H1 (cell line): ENCODE data around the gene NODAL. TPM values are rescaled to one million over a fixed set of nuclear protein-coding genes. Genes with fewer than 3 reads are reported as not detected.

Source experiments
- CTCF ChIA-PET: fragments of 300-600 bp; sonication (Branson Sonifier 250); formaldehyde crosslinking; loops from one replicate; lab custom pipeline; 2021; ENCODE audit not compliant: partially characterized antibody; lab: Charles Lee
- POLR2A ChIA-PET: fragments of 300-600 bp; sonication (Branson Sonifier 250); formaldehyde crosslinking; loops from one replicate; lab custom pipeline; 2021; ENCODE audit warnings: inconsistent platforms; ENCODE audit not compliant: partially characterized antibody; lab: Charles Lee
- DNase-seq, 2 experiments: peaks; one replicate each; pipeline versions ENCODE4 v3.0.0 to v3.0.0-alpha.2; 2010 to 2022; ENCODE audit warnings: low spot score in 2 of 2, low read depth in 1 of 2, mixed read lengths in 1 of 2
- FAIRE-seq: peaks from 2 replicates; lab custom pipeline; 2011; peaks lifted over from hg19 to GRCh38; lab: Jason Lieb, UNC
- H2AFZ ChIP-seq: 2 replicates; pipeline ENCODE4 v1.8.1; 2012; ENCODE audit warnings: low read length, inconsistent platforms
- H2AK5ac ChIP-seq: 2 replicates; pipeline ENCODE4 v1.6.1; 2013; ENCODE audit warnings: low read depth, low read length
- H2BK120ac ChIP-seq: replicated peaks from 2 replicates; pipeline ENCODE3; 2013; ENCODE audit warnings: low read depth, low read length, inconsistent platforms
- H2BK12ac ChIP-seq: 2 replicates; pipeline ENCODE4 v1.6.1; 2013; ENCODE audit warnings: low read depth, low read length
- H2BK15ac ChIP-seq: 2 replicates; pipeline ENCODE4 v1.6.1; 2013; ENCODE audit warnings: low read length
- H2BK20ac ChIP-seq: 2 replicates; pipeline ENCODE4 v1.6.1; 2013; ENCODE audit warnings: low read length
- H2BK5ac ChIP-seq: 2 replicates; pipeline ENCODE4 v1.6.1; 2013; ENCODE audit warnings: low read depth, low read length
- H3K14ac ChIP-seq: 2 replicates; pipeline ENCODE4 v1.6.1; 2013; ENCODE audit warnings: inconsistent platforms; ENCODE audit not compliant: insufficient read length
- H3K18ac ChIP-seq: 2 replicates; pipeline ENCODE4 v1.6.1; 2013; ENCODE audit warnings: low read length; ENCODE audit errors: extremely low read depth
- H3K23ac ChIP-seq: 2 replicates; pipeline ENCODE4 v1.6.1; 2013; ENCODE audit warnings: inconsistent platforms; ENCODE audit not compliant: insufficient read length
- H3K23me2 ChIP-seq: 2 replicates; pipeline ENCODE4 v1.6.1; 2013; ENCODE audit warnings: low read depth, low read length
- H3K27ac ChIP-seq: 2 replicates; pipeline ENCODE4 v1.6.1; 2011; ENCODE audit warnings: low read depth, low read length, inconsistent platforms
- H3K27me3 ChIP-seq, 4 experiments: replicated peaks in 1 of 4; 1 replicate in 1 of 4; 2 replicates in 3 of 4; pipeline versions ENCODE4 v1.6.1 to v1.8.1; 2011 to 2013; ENCODE audit warnings: low read length in 3 of 4, mild to moderate bottlenecking in 3 of 4, inconsistent platforms in 2 of 4, mixed read lengths in 2 of 4, moderate library complexity in 1 of 4; ENCODE audit not compliant: control insufficient read depth in 3 of 4, insufficient read depth in 3 of 4; ENCODE audit errors: extremely low read depth in 1 of 4
- H3K36me3 ChIP-seq, 4 experiments: 2 replicates each; pipeline versions ENCODE4 v1.6.1 to v1.8.1; 2011 to 2013; ENCODE audit warnings: mild to moderate bottlenecking in 4 of 4, low read length in 3 of 4, moderate library complexity in 2 of 4, control low read depth in 1 of 4, inconsistent platforms in 1 of 4; ENCODE audit not compliant: insufficient read depth in 4 of 4, control insufficient read depth in 2 of 4
- H3K4ac ChIP-seq: replicated peaks from 2 replicates; pipeline ENCODE3; 2013; ENCODE audit warnings: low read length, low read depth, mixed read lengths, inconsistent platforms; ENCODE audit not compliant: insufficient read length
- H3K4me1 ChIP-seq, 4 experiments: replicated peaks in 1 of 4; 1 replicate in 1 of 4; 2 replicates in 3 of 4; pipeline versions ENCODE4 v1.6.1 to v1.8.1; 2011 to 2013; ENCODE audit warnings: low read length in 3 of 4, inconsistent platforms in 2 of 4, mixed read lengths in 1 of 4; ENCODE audit not compliant: insufficient read depth in 4 of 4, control insufficient read depth in 3 of 4
- H3K4me2 ChIP-seq, 2 experiments: 2 replicates each; pipeline versions ENCODE4 v1.6.1 to v1.8.1; 2011 to 2013; ENCODE audit warnings: low read depth in 2 of 2, low read length in 2 of 2, control low read depth in 1 of 2, inconsistent platforms in 1 of 2, mild to moderate bottlenecking in 1 of 2; ENCODE audit not compliant: insufficient read depth in 1 of 2
- H3K4me3 ChIP-seq, 4 experiments: fragments of 200-600, 300-600 bp in 1 of 4; sonication (generic), shearing (Covaris generic), sonication (Bioruptor Twin) in 1 of 4; 2 replicates each; pipeline versions ENCODE4 v1.5.1 to v1.8.1; 2011 to 2016; ENCODE audit warnings: low read length in 4 of 4, low read depth in 3 of 4, control low read depth in 2 of 4, inconsistent platforms in 2 of 4, mild to moderate bottlenecking in 2 of 4, mixed read lengths in 1 of 4, moderate library complexity in 1 of 4; ENCODE audit not compliant: insufficient read depth in 2 of 4; ENCODE audit errors: extremely low read depth in 1 of 4
- H3K56ac ChIP-seq: replicated peaks from 2 replicates; pipeline ENCODE3; 2013; ENCODE audit warnings: low read depth, mild to moderate bottlenecking, mixed read lengths, low read length, inconsistent platforms; ENCODE audit not compliant: insufficient read length
- H3K79me1 ChIP-seq: 2 replicates; pipeline ENCODE4 v1.6.1; 2013; ENCODE audit warnings: low read depth, low read length, control low read depth
- H3K79me2 ChIP-seq, 2 experiments: 2 replicates each; pipeline versions ENCODE4 v1.6.1 to v1.8.1; 2012 to 2013; ENCODE audit warnings: low read length in 2 of 2, mild to moderate bottlenecking in 2 of 2, inconsistent platforms in 1 of 2; ENCODE audit not compliant: insufficient read depth in 2 of 2, control insufficient read depth in 1 of 2
- H3K9ac ChIP-seq, 4 experiments: replicated peaks in 1 of 4; 1 replicate in 1 of 4; 2 replicates in 3 of 4; pipeline versions ENCODE4 v1.6.1 to v1.8.1; 2011 to 2013; ENCODE audit warnings: low read depth in 3 of 4, low read length in 3 of 4, control low read depth in 2 of 4, mild to moderate bottlenecking in 2 of 4, moderate library complexity in 2 of 4, inconsistent platforms in 1 of 4; ENCODE audit errors: extremely low read depth in 1 of 4
- H3K9me3 ChIP-seq, 2 experiments: 2 replicates each; pipeline versions ENCODE4 v1.6.1 to v1.8.1; 2012 to 2013; ENCODE audit warnings: mild to moderate bottlenecking in 2 of 2, moderate library complexity in 2 of 2, control low read depth in 1 of 2, inconsistent platforms in 1 of 2, low read depth in 1 of 2, low read length in 1 of 2, mixed read lengths in 1 of 2; ENCODE audit not compliant: insufficient read depth in 2 of 2
- H4K20me1 ChIP-seq, 2 experiments: replicated peaks in 1 of 2; 2 replicates each; pipeline versions ENCODE3 to v1.8.1; 2011 to 2013; ENCODE audit warnings: inconsistent platforms in 2 of 2, low read length in 2 of 2, mild to moderate bottlenecking in 1 of 2; ENCODE audit not compliant: insufficient read depth in 2 of 2, control insufficient read depth in 1 of 2
- H4K5ac ChIP-seq: 2 replicates; pipeline ENCODE4 v1.6.1; 2013; ENCODE audit warnings: low read length, low read depth, mixed read lengths, inconsistent platforms; ENCODE audit not compliant: insufficient read length
- H4K8ac ChIP-seq: 2 replicates; pipeline ENCODE4 v1.8.0; 2013; ENCODE audit warnings: mild to moderate bottlenecking, moderate library complexity, low read length, inconsistent platforms; ENCODE audit not compliant: insufficient read depth; ENCODE audit errors: extremely low read depth
- H4K91ac ChIP-seq: replicated peaks from 2 replicates; pipeline ENCODE3; 2013; ENCODE audit warnings: low read length, mixed read lengths, inconsistent platforms; ENCODE audit not compliant: insufficient read length
- CREB1 ChIP-seq: IDR thresholded peaks from 2 replicates; pipeline ENCODE4 v1.6.1; 2012; ENCODE audit warnings: inconsistent platforms
- NANOG ChIP-seq: IDR thresholded peaks from 2 replicates; pipeline ENCODE4 v1.6.1; 2011; ENCODE audit warnings: low read length, low read depth, mild to moderate bottlenecking, inconsistent platforms; ENCODE audit not compliant: insufficient read depth, poor library complexity, severe bottlenecking
- PHF8 ChIP-seq: fragments of 200-600 bp; sonication (generic); conservative IDR thresholded peaks from 2 replicates; pipeline ENCODE4 v1.7.1; 2012; ENCODE audit warnings: low read depth, mild to moderate bottlenecking, inconsistent platforms, low read length, moderate library complexity
- POLR2A ChIP-seq, 2 experiments: IDR thresholded peaks; 1 replicate in 1 of 2; 2 replicates in 1 of 2; pipeline ENCODE4 v1.6.1; 2011; ENCODE audit warnings: low read depth in 2 of 2, low read length in 2 of 2, mild to moderate bottlenecking in 2 of 2; ENCODE audit errors: control extremely low read depth in 1 of 2
- RNF2 ChIP-seq: fragments of 200-900, 300-1000 bp; sonication (generic); IDR thresholded peaks from 2 replicates; pipeline ENCODE4 v1.7.1; 2016; ENCODE audit warnings: borderline replicate concordance, low read depth, mild to moderate bottlenecking, antibody characterized with exemption, low read length; ENCODE audit not compliant: poor library complexity, severe bottlenecking; ENCODE audit errors: missing control alignments
- TAF1 ChIP-seq: IDR thresholded peaks from 2 replicates; pipeline ENCODE4 v1.6.1; 2011; ENCODE audit warnings: mild to moderate bottlenecking, low read depth, low read length
- TCF12 ChIP-seq: IDR thresholded peaks from 2 replicates; pipeline ENCODE4 v1.6.1; 2011; ENCODE audit warnings: low read depth, mild to moderate bottlenecking, low read length
- YY1 ChIP-seq: IDR thresholded peaks from 2 replicates; pipeline ENCODE4 v1.6.1; 2011; ENCODE audit warnings: low read depth, mild to moderate bottlenecking, low read length
- WGBS, 2 experiments: shearing (Covaris generic) in 1 of 2; methylation state at CpG; one replicate each; pipeline versions ENCODE4 v1.1.6 to v1.1.7; 2013 to 2015; ENCODE audit warnings: low lambda C conversion rate in 2 of 2, mixed read lengths in 2 of 2, inconsistent platforms in 1 of 2, low coverage in 1 of 2, missing lambda C conversion rate in 1 of 2; ENCODE audit not compliant: insufficient replicate concordance in 2 of 2, insufficient coverage in 1 of 2, insufficient read length in 1 of 2; ENCODE audit errors: extremely low coverage in 1 of 2, missing lambda C conversion rate in 1 of 2; 5-methylcytosine and 5-hydroxymethylcytosine counted together
- polyA plus RNA-seq, 7 experiments: library from polyadenylated mRNA; depleted of rRNA in 3 of 7; stranded (reverse) in 5 of 7; unstranded in 2 of 7; fragments of >200 nt in 5 of 7; fragments of 200-250 nt in 2 of 7; gene quantifications; 1 replicate in 5 of 7; 2 replicates in 1 of 7; 4 replicates in 1 of 7; pipeline versions ENCODE4 v1.2.1 to v1.2.3, GENCODE V29; 2011 to 2013; ENCODE audit warnings: missing spikeins in 2 of 7, mixed read lengths in 2 of 7
- total RNA-seq: library from RNA; stranded (reverse); fragmentation: NEBNext Ultra II Directional; extraction: Animal tissue kit (Norgen Biotek cat#: 25700); gene quantifications from 2 replicates; pipeline ENCODE4 v1.2.1, GENCODE V29; 2021
- TF ChIP-seq, protein P1 (sequence below): IDR thresholded peaks from 2 replicates; pipeline ENCODE4 v1.6.1; 2012; ENCODE audit warnings: low read length, inconsistent platforms

The NODAL gene
- total and polyA plus RNA-seq, 2 of the 8 experiments (the other 6 are each of a cell fraction or from before 2014, with no cell fraction given) = 2.0 to 7.3 TPM

DNA sequence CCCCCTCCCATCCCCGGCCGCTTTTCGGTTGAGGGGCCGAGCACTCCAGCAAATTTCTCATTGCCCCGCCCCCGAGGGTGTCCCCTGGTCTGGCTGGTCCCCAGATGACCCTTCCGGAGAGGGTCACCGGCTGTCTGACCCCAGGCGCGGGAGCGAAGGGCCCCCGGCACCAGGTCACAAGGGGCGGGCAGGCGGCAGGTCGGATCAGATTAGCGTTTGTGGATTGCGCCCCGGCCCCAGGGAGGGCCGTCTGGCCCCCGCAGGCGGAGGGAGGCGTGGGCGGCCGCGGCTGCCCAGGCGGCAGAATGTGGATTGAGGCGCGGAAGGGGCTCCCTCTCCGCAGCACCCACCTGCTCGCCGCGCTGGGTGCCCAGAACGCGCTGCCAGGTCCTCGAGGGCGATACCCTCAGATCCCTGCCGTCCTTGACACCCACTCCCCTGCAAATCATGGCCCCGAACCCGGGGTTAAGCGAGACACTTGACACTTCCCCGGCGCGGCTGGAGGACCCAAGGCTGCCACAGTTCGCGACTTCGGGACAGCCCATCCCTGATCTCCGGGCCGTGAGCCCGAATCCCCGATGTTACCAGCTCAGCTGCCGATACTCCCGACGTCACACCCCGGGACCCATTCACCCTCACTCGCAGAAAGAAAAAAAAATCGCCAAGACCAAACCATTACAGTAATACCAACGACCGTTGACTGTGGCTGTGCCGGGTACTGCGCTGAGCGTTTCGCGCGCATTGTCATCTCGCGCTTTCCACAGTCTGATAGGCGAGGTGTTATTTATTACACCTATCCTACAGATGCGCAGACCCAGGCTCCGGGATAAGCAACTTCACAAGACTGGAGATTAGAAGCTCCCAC is 953 bp downstream of the NODAL start:
- H3K23me2 ChIP-seq = peaks cover 15% of the 10 kb centered on the region; the same call in 1 of the 2 replicates
- no peaks in the 10 kb centered on the region for H3K9me3 ChIP-seq
- peak overlapping the region; percentile 97; the same call in 1 of the 2 replicates for H2BK5ac ChIP-seq
- 4% methylated on average over 66 of the region's 69 CpGs; no CpG with 5 or more reads in 1 of the 2 experiments for WGBS, 2 experiments
- H2BK120ac ChIP-seq = peak overlapping the region; percentile 89
- H2AFZ ChIP-seq = no peak overlapping the region
- no peak overlapping the region; a peak in 1 of 7 replicates for H3K9ac ChIP-seq
- H3K36me3 ChIP-seq = no peaks in the 10 kb centered on the region; a peak in 1 of 8 replicates
- ChIA-PET CTCF (interaction anchor here (0.7 to 3.6 kb wide), 7 partner anchors 10 to 100 kb away, joined by 3 to 15 read pairs (median 4); no protein-coding TSS in a partner anchor), POLR2A (interaction anchor here (0.6 to 4.8 kb wide), 6 partner anchors 9 to 53 kb away, joined by 4 to 28 read pairs (median 8); partner anchors contain the start of gene EIF4EBP2)
- H3K79me2 ChIP-seq = no peaks in the 10 kb centered on the region
- H3K4me3 ChIP-seq = peak overlapping the region; percentile 23 to 57 (median 44)
- H3K18ac ChIP-seq = no peak overlapping the region; the same call in none of the 2 replicates
- no peak overlapping the region for H4K91ac ChIP-seq
- no peak overlapping the region for H3K14ac ChIP-seq
- no peak overlapping the region for H3K23ac ChIP-seq
- H3K56ac ChIP-seq = peak overlapping the region; percentile 47
- H2BK15ac ChIP-seq = no peak overlapping the region
- peak overlapping the region; percentile 73 to 84 for H3K4me2 ChIP-seq
- 0 out of 2 replicates have a peak overlapping the region, but pooled peaks have one; percentile 42 for H4K8ac ChIP-seq
- FAIRE-seq (no peak), DNase-seq (peak in 1 of 2 experiments; percentile 72)
- peak overlapping the region; percentile 61; the same call in 1 of the 2 replicates for H2BK20ac ChIP-seq
- H4K5ac ChIP-seq = no peak overlapping the region
- no peaks in the 10 kb centered on the region; the same call in 1 of the 2 replicates for H3K79me1 ChIP-seq
- H3K27ac ChIP-seq = no peak overlapping the region
- H3K4ac ChIP-seq = peak overlapping the region; percentile 62
- H3K4me1 ChIP-seq = peaks cover 5 to 20% (median 19%) of the 10 kb centered on the region in 4 experiments
- peaks cover 2 to 13% of the 10 kb centered on the region in 2 experiments for H4K20me1 ChIP-seq
- peak overlapping the region; percentile 99 for H2BK12ac ChIP-seq
- peak overlapping the region; percentile 56; the same call in 1 of the 2 replicates for H2AK5ac ChIP-seq
- H3K27me3 ChIP-seq = peaks cover 18 to 43% (median 38%) of the 10 kb centered on the region in 4 experiments
- TF ChIP-seq TCF12 (no peak), NANOG (no peak), YY1 (no peak), CREB1 (peak; percentile 15; the same call in 1 of the 2 replicates), POLR2A (IDR thresholded peaks at IDR 0.05; ENCODE audit: control extremely low read depth in 1 of 2, low read depth in 2 of 2, low read length in 2 of 2) (no peak), TAF1 (no peak), RNF2 (peak; percentile 36), PHF8 (no peak)
- TF ChIP-seq, protein P1, sequence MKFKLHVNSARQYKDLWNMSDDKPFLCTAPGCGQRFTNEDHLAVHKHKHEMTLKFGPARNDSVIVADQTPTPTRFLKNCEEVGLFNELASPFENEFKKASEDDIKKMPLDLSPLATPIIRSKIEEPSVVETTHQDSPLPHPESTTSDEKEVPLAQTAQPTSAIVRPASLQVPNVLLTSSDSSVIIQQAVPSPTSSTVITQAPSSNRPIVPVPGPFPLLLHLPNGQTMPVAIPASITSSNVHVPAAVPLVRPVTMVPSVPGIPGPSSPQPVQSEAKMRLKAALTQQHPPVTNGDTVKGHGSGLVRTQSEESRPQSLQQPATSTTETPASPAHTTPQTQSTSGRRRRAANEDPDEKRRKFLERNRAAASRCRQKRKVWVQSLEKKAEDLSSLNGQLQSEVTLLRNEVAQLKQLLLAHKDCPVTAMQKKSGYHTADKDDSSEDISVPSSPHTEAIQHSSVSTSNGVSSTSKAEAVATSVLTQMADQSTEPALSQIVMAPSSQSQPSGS = no peak
